Liver (tissue), 9 donors: ENCODE measurements around the gene PCCB. TPM values are rescaled to one million over a fixed set of nuclear protein-coding genes. Genes with fewer than 3 reads are reported as not detected.

Experiments used
- DNase-seq: peaks from one replicate; pipeline ENCODE4 v3.0.0-alpha.2; 2017; ENCODE audit warnings: low spot score
- H3K27ac ChIP-seq, 2 donors: one replicate each; pipeline ENCODE4 v1.7.0; 2013; ENCODE audit warnings: inconsistent platforms in 2 of 2, low read length in 2 of 2, control low read depth in 1 of 2, low read depth in 1 of 2, mild to moderate bottlenecking in 1 of 2
- H3K27me3 ChIP-seq, 4 donors: one replicate each; pipeline versions ENCODE4 v1.6.1 to v1.7.0; 2013; ENCODE audit warnings: low read length in 3 of 4, inconsistent platforms in 1 of 4, mild to moderate bottlenecking in 1 of 4, moderate library complexity in 1 of 4; ENCODE audit not compliant: control insufficient read depth in 4 of 4, insufficient read depth in 4 of 4
- H3K36me3 ChIP-seq, 4 donors: one replicate each; pipeline versions ENCODE4 v1.6.1 to v1.7.0; 2013; ENCODE audit warnings: low read length in 3 of 4, mild to moderate bottlenecking in 3 of 4, low read depth in 1 of 4, moderate library complexity in 1 of 4; ENCODE audit not compliant: control insufficient read depth in 4 of 4, insufficient read depth in 3 of 4
- H3K4me1 ChIP-seq, 4 donors: one replicate each; pipeline versions ENCODE4 v1.6.1 to v1.7.0; 2013; ENCODE audit warnings: low read length in 3 of 4, mild to moderate bottlenecking in 3 of 4, moderate library complexity in 1 of 4; ENCODE audit not compliant: control insufficient read depth in 4 of 4, insufficient read depth in 4 of 4
- H3K4me3 ChIP-seq, 3 donors: one replicate each; pipeline versions ENCODE4 v1.6.1 to v1.7.0; 2013; ENCODE audit warnings: low read length in 3 of 3, control low read depth in 1 of 3, low read depth in 1 of 3, mild to moderate bottlenecking in 1 of 3
- H3K9ac ChIP-seq, 2 donors: one replicate each; pipeline ENCODE4 v1.7.0; 2013; ENCODE audit warnings: low read length in 2 of 2, mild to moderate bottlenecking in 2 of 2, moderate library complexity in 2 of 2, control low read depth in 1 of 2, low read depth in 1 of 2
- H3K9me3 ChIP-seq, 4 donors: one replicate each; pipeline versions ENCODE4 v1.6.1 to v1.7.0; 2013; ENCODE audit warnings: low read length in 3 of 4; ENCODE audit not compliant: control insufficient read depth in 4 of 4
- ATF3 ChIP-seq: IDR thresholded peaks from 2 replicates; pipeline ENCODE4 v1.6.1; 2016; ENCODE audit warnings: antibody characterized with exemption
- CTCF ChIP-seq: fragments of 150-350 bp; IDR thresholded peaks from 2 replicates; pipeline ENCODE4 v1.5.1; 2017; ENCODE audit warnings: improper control_type of control experiment, low read depth, low read length; ENCODE audit not compliant: missing input control
- EGR1 ChIP-seq, 2 donors: IDR thresholded peaks; 2 replicates each; pipeline ENCODE4 v1.6.1; 2016 to 2018; ENCODE audit warnings: antibody characterized with exemption in 2 of 2, low read depth in 2 of 2
- FOXA1 ChIP-seq: IDR thresholded peaks from 2 replicates; pipeline ENCODE4 v1.6.1; 2016; ENCODE audit warnings: antibody characterized with exemption
- FOXA2 ChIP-seq: IDR thresholded peaks from 2 replicates; pipeline ENCODE4 v1.6.1; 2016; ENCODE audit warnings: antibody characterized with exemption
- GABPA ChIP-seq, 2 donors: IDR thresholded peaks in 1 of 2; conservative IDR thresholded peaks in 1 of 2; 2 replicates each; pipeline ENCODE4 v1.6.1; 2016; ENCODE audit warnings: antibody characterized with exemption in 2 of 2, mild to moderate bottlenecking in 1 of 2, moderate library complexity in 1 of 2
- HNF4A ChIP-seq, 2 donors: conservative IDR thresholded peaks; 2 replicates each; pipeline ENCODE4 v1.6.1; 2016; ENCODE audit warnings: antibody characterized with exemption in 2 of 2, mild to moderate bottlenecking in 2 of 2
- HNF4G ChIP-seq: IDR thresholded peaks from 2 replicates; pipeline ENCODE4 v1.6.1; 2016; ENCODE audit warnings: antibody characterized with exemption
- JUND ChIP-seq, 2 donors: IDR thresholded peaks; 2 replicates each; pipeline ENCODE4 v1.6.1; 2016; ENCODE audit warnings: antibody characterized with exemption in 2 of 2
- MAX ChIP-seq: IDR thresholded peaks from 2 replicates; pipeline ENCODE4 v1.6.1; 2016; ENCODE audit warnings: antibody characterized with exemption
- NR2F2 ChIP-seq: IDR thresholded peaks from 2 replicates; pipeline ENCODE4 v1.6.1; 2016; ENCODE audit warnings: antibody characterized with exemption
- RAD21 ChIP-seq, 2 donors: IDR thresholded peaks; 2 replicates each; pipeline ENCODE4 v1.6.1; 2016; ENCODE audit warnings: antibody characterized with exemption in 2 of 2, mild to moderate bottlenecking in 2 of 2
- REST ChIP-seq: IDR thresholded peaks from 2 replicates; pipeline ENCODE4 v1.6.1; 2016; ENCODE audit warnings: antibody characterized with exemption, mild to moderate bottlenecking
- RXRA ChIP-seq, 2 donors: IDR thresholded peaks; 2 replicates each; pipeline ENCODE4 v1.6.1; 2017 to 2018; ENCODE audit warnings: antibody characterized with exemption in 2 of 2, mild to moderate bottlenecking in 1 of 2
- SP1 ChIP-seq: IDR thresholded peaks from 2 replicates; pipeline ENCODE4 v1.6.1; 2018; ENCODE audit warnings: antibody characterized with exemption, mild to moderate bottlenecking
- YY1 ChIP-seq: IDR thresholded peaks from 2 replicates; pipeline ENCODE4 v1.6.1; 2016; ENCODE audit warnings: antibody characterized with exemption, mild to moderate bottlenecking
- ZBTB33 ChIP-seq: IDR thresholded peaks from 2 replicates; pipeline ENCODE4 v1.6.1; 2016; ENCODE audit warnings: antibody characterized with exemption
- WGBS: extraction: QIAGEN DNeasy Blood & Tissue Kit; methylation state at CpG from one replicate; pipeline ENCODE4 v1.1.7; 2013; 5-methylcytosine and 5-hydroxymethylcytosine counted together
- polyA plus RNA-seq, 2 donors: library from polyadenylated mRNA; stranded (reverse) in 1 of 2; unstranded in 1 of 2; fragments of 200-250 nt in 1 of 2; fragments of >200 nt in 1 of 2; fragmentation: Nextera tagmentation in 1 of 2; extraction: Ambion mirVana in 1 of 2; gene quantifications; one replicate each; pipeline versions ENCODE4 v1.2.1 to v1.2.3, GENCODE V29; 2013 to 2015
- total RNA-seq, 2 donors: library from RNA; depleted of rRNA; stranded (reverse); fragments of >200 nt; gene quantifications; one replicate each; pipeline ENCODE4 v1.2.3, GENCODE V29; 2014
- donor health status: healthy.
- donor health status: healthy.
- donor health status: healthy.
- donor health status: healthy.
- donor health status: healthy.

The PCCB gene
- total and polyA plus RNA-seq, 4 donors = 72.8 to 120 (median 95.0) TPM

- Histone ChIP-seq H3K27ac (no peak overlapping the region), H3K9ac (no peak overlapping the region), H3K9me3 (peaks cover 0 to 10% (median 3%) of the 10 kb centered on the region in 4 donors), H3K27me3 (no peaks in the 10 kb centered on the region), H3K4me3 (no peak overlapping the region), H3K4me1 (peaks cover 0 to 2% (median under 1%) of the 10 kb centered on the region in 4 donors), H3K36me3 (peaks cover 0 to 42% (median 37%) of the 10 kb centered on the region in 4 donors)
- 96% methylated on average over 2 of the region's 2 CpGs for WGBS
- no peak for DNase-seq
- no peak for TF ChIP-seq JUND (IDR thresholded peaks at IDR 0.05)
- TF ChIP-seq FOXA2 = no peak
- TF ChIP-seq FOXA1 = no peak
- TF ChIP-seq HNF4A (conservative IDR thresholded peaks at IDR 0.05) = no peak
- TF ChIP-seq HNF4G = no peak
- no peak for TF ChIP-seq YY1
- no peak for TF ChIP-seq EGR1 (IDR thresholded peaks at IDR 0.05; ENCODE audit: low read depth in 2 of 2)
- TF ChIP-seq RXRA (IDR thresholded peaks at IDR 0.05) = no peak
- TF ChIP-seq ATF3 = no peak
- TF ChIP-seq SP1 = no peak
- no peak for TF ChIP-seq REST
- no peak for TF ChIP-seq MAX
- TF ChIP-seq GABPA (IDR thresholded peaks at IDR 0.05 in 1 of 2, conservative IDR thresholded peaks at IDR 0.05 in 1 of 2) = no peak
- TF ChIP-seq CTCF = no peak
These were observed 30.8 kb downstream of the PCCB start for GRCh38 chr3:136280961-136281360.

GRCh38 chr3:136281966-136282520 is 31.9 kb downstream of the PCCB start:
- H3K36me3 ChIP-seq = peaks cover 0 to 43% (median 41%) of the 10 kb centered on the region in 4 donors
- no peak for DNase-seq

More at GRCh38 chr3:136281966-136282520, 31.9 kb downstream of the PCCB start:
- no peak for TF ChIP-seq RXRA (IDR thresholded peaks at IDR 0.05)
- TF ChIP-seq CTCF = no peak
- TF ChIP-seq ZBTB33 = no peak
- no peak for TF ChIP-seq RAD21 (IDR thresholded peaks at IDR 0.05)
- TF ChIP-seq JUND (IDR thresholded peaks at IDR 0.05) = no peak
- TF ChIP-seq FOXA2 = no peak
- no peak for TF ChIP-seq REST
- no peak for TF ChIP-seq NR2F2
- TF ChIP-seq MAX = no peak
- TF ChIP-seq YY1 = no peak
- no peak for TF ChIP-seq GABPA (IDR thresholded peaks at IDR 0.05 in 1 of 2, conservative IDR thresholded peaks at IDR 0.05 in 1 of 2)
- H3K4me3 ChIP-seq = no peak overlapping the region
- 80% methylated on average over 1 of the region's 1 CpG for WGBS
- H3K4me1 ChIP-seq = peaks cover 0 to 2% (median under 1%) of the 10 kb centered on the region in 4 donors
- H3K9ac ChIP-seq = no peak overlapping the region
- no peak overlapping the region for H3K27ac ChIP-seq
- no peaks in the 10 kb centered on the region for H3K27me3 ChIP-seq
- peaks cover 0 to 10% (median 3%) of the 10 kb centered on the region in 4 donors for H3K9me3 ChIP-seq
